Measurements from ENCODE around the gene GAL3ST1. TPM values are rescaled to one million over a fixed set of nuclear protein-coding genes. Genes with fewer than 3 reads are reported as not detected.

The GAL3ST1 gene
- polyA plus RNA-seq, 1 donor (not counting 4 experiments of a cell fraction or from before 2014, with no cell fraction given) = not detected

DNA sequence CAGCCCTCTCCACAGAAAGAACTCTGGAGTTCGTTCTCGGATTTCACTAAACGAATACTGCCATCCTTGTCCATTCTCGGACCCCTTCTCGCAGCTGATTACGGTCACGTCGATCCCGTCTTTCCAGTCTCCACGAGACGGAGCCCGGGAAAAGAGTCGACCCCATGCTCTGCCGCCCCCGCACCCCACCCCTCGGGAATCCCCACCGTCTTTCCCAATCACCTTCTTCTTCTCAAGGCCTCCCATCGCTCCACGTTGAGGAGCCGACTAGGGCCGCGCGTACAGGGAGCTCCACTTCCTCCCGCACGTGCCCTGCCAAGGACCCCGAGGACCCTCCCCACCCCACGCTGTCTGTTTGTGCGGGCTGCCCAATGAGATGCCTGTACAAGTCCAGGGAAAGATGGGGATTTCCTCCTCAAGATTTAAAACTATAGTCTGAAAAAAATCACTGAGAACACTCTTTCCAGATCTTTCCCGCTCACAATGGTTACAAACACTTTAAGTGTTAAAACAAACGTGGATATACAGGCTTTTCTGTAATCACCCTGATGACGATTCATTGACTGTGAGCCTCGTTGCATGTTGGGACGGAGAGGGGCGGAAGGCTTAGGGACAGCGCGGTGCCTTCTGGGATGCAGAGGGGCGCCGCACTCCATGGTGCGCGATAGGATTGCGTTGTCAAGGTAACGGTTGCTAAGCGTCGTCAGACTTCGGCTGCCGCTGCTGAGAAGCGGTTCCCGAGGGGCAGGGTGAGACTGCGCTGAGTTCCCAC lies 17.3 kb upstream of the GAL3ST1 start, which contains the start of gene PES1:
TSS of gene PES1 (minus strand) at position 323 of the 772 bp plus-strand sequence. CDS start at position 246, 77 bp downstream.
- Histone ChIP-seq H3K4me3 (ENCODE audit: control insufficient read depth in 2 of 3, extremely low read depth in 1 of 3, insufficient read depth in 2 of 3, low read depth in 1 of 3, low read length in 3 of 3) (peak within 1 kb of the TSS; percentile 51 to 85 (median 74)), H3K9me1 (ENCODE audit: control insufficient read depth, extremely low read depth, insufficient read depth, low read length) (no peaks in the 10 kb centered on the region), H3K9me3 (ENCODE audit: control insufficient read depth, low read depth, low read length) (no peaks in the 10 kb centered on the region), H2AFZ (ENCODE audit: control insufficient read depth, low read length) (peak within 1 kb of the TSS; percentile 23), H3K9ac (ENCODE audit: control insufficient read depth, extremely low read depth, insufficient read depth, low read length) (peak within 1 kb of the TSS; percentile 90), H3K79me2 (ENCODE audit: control insufficient read depth, insufficient read depth, low read length) (peaks cover 37% of the 10 kb centered on the region), H3K27ac (ENCODE audit: control insufficient read depth, insufficient read depth, low read length) (peak within 1 kb of the TSS; percentile 91), H3K27me3 (ENCODE audit: control insufficient read depth, extremely low read depth, insufficient read depth, low read length) (no peaks in the 10 kb centered on the region), H4K20me1 (ENCODE audit: control insufficient read depth, extremely low read depth, insufficient read depth, low read length) (no peaks in the 10 kb centered on the region), H3K4me2 (ENCODE audit: control insufficient read depth, extremely low read depth, insufficient read depth, low read depth, low read length) (peak within 1 kb of the TSS; percentile 90), H3K4me1 (ENCODE audit: control insufficient read depth, extremely low read depth, insufficient read depth, low read length) (peaks cover 10% of the 10 kb centered on the region), H3K36me3 (ENCODE audit: control insufficient read depth in 2 of 2, extremely low read depth in 1 of 2, insufficient read depth in 2 of 2, low read length in 2 of 2) (peaks cover 23 to 25% of the 10 kb centered on the region in 2 experiments)
- no peak for TF ChIP-seq EZH2 (IDR thresholded peaks at IDR 0.05; ENCODE audit: low read length)
- TF ChIP-seq, protein P1, sequence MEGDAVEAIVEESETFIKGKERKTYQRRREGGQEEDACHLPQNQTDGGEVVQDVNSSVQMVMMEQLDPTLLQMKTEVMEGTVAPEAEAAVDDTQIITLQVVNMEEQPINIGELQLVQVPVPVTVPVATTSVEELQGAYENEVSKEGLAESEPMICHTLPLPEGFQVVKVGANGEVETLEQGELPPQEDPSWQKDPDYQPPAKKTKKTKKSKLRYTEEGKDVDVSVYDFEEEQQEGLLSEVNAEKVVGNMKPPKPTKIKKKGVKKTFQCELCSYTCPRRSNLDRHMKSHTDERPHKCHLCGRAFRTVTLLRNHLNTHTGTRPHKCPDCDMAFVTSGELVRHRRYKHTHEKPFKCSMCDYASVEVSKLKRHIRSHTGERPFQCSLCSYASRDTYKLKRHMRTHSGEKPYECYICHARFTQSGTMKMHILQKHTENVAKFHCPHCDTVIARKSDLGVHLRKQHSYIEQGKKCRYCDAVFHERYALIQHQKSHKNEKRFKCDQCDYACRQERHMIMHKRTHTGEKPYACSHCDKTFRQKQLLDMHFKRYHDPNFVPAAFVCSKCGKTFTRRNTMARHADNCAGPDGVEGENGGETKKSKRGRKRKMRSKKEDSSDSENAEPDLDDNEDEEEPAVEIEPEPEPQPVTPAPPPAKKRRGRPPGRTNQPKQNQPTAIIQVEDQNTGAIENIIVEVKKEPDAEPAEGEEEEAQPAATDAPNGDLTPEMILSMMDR (optimal IDR thresholded peaks at IDR 0.05 in 1 of 3, IDR thresholded peaks at IDR 0.05 in 1 of 3, conservative IDR thresholded peaks at IDR 0.05 in 1 of 3; ENCODE audit: extremely low read depth in 1 of 3, insufficient read depth in 2 of 3, low read length in 3 of 3) = no peak
- DNase-seq (ENCODE audit: low read depth, low spot score) = peak; percentile 85
- dilution Hi-C loops (cut with MboI; ENCODE audit: extremely low pct_ligation_motif_present, low sequenced_read_pairs) = no loop called here
- FAIRE-seq = peak; percentile 93

DNA sequence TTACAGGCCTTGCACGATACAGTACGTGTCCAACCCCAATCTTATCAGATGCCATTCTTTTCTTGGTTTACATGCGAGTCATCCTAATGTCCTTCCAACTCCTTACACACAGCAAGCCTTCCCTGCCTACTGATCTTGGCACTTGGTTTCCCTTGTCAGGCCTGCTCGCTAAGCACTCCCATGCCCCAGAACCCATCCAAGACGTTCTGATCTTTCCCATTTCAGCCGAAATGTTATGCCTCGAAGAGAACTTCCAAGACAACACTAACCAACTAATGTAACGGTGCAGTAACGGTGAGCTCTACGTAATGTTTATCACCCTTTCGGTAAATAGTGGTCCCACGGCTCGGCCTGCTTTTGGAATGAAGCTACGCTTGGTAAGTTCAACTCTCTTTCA lies 16.7 kb upstream of the GAL3ST1 start:
- no peak for DNase-seq (ENCODE audit: low read depth, low spot score)

More for the DNA sequence above, 16.7 kb upstream of the GAL3ST1 start:
- peak overlapping the region; percentile 91 for H3K27ac ChIP-seq (ENCODE audit: control insufficient read depth, insufficient read depth, low read length)
- no peaks in the 10 kb centered on the region for H3K27me3 ChIP-seq (ENCODE audit: control insufficient read depth, extremely low read depth, insufficient read depth, low read length)
- peaks cover 10% of the 10 kb centered on the region for H3K4me1 ChIP-seq (ENCODE audit: control insufficient read depth, extremely low read depth, insufficient read depth, low read length)
- peak overlapping the region; percentile 23 for H2AFZ ChIP-seq (ENCODE audit: control insufficient read depth, low read length)
- H3K9ac ChIP-seq (ENCODE audit: control insufficient read depth, extremely low read depth, insufficient read depth, low read length) = peak overlapping the region; percentile 90
- TF ChIP-seq, protein P1 (optimal IDR thresholded peaks at IDR 0.05 in 1 of 3, IDR thresholded peaks at IDR 0.05 in 1 of 3, conservative IDR thresholded peaks at IDR 0.05 in 1 of 3; ENCODE audit: extremely low read depth in 1 of 3, insufficient read depth in 2 of 3, low read length in 3 of 3) = no peak
- no peak for TF ChIP-seq EZH2 (IDR thresholded peaks at IDR 0.05; ENCODE audit: low read length)
- peak overlapping the region; percentile 90 for H3K4me2 ChIP-seq (ENCODE audit: control insufficient read depth, extremely low read depth, insufficient read depth, low read depth, low read length)
- H3K9me1 ChIP-seq (ENCODE audit: control insufficient read depth, extremely low read depth, insufficient read depth, low read length) = no peaks in the 10 kb centered on the region
- peak overlapping the region; percentile 51 to 85 (median 74) for H3K4me3 ChIP-seq (ENCODE audit: control insufficient read depth in 2 of 3, extremely low read depth in 1 of 3, insufficient read depth in 2 of 3, low read depth in 1 of 3, low read length in 3 of 3)
- peak; percentile 13 for FAIRE-seq
- peaks cover 27 to 31% of the 10 kb centered on the region in 2 experiments for H3K36me3 ChIP-seq (ENCODE audit: control insufficient read depth in 2 of 2, extremely low read depth in 1 of 2, insufficient read depth in 2 of 2, low read length in 2 of 2)
- no peaks in the 10 kb centered on the region for H4K20me1 ChIP-seq (ENCODE audit: control insufficient read depth, extremely low read depth, insufficient read depth, low read length)
- dilution Hi-C loops (cut with MboI; ENCODE audit: extremely low pct_ligation_motif_present, low sequenced_read_pairs) = no loop called here
- peaks cover 37% of the 10 kb centered on the region for H3K79me2 ChIP-seq (ENCODE audit: control insufficient read depth, insufficient read depth, low read length)
- H3K9me3 ChIP-seq (ENCODE audit: control insufficient read depth, low read depth, low read length) = no peaks in the 10 kb centered on the region

Measured in keratinocyte (primary cell).